Chondrocyte (in vitro differentiated cells): ENCODE data around the gene ATP1A1. TPM values are rescaled to one million over a fixed set of nuclear protein-coding genes. Genes with fewer than 3 reads are reported as not detected.

ENCODE experiments used
- DNase-seq: peaks from one replicate; pipeline ENCODE4 v3.0.0; 2021; ENCODE audit warnings: mixed read lengths, low spot score
- H3K27ac Mint-ChIP-seq: one replicate; pipeline ENCODE4 v1.8.0; 2021; ENCODE audit warnings: mild to moderate bottlenecking, moderate library complexity, mixed read lengths; ENCODE audit not compliant: unreplicated experiment
- H3K27me3 Mint-ChIP-seq: 2 replicates; pipeline ENCODE4 v1.8.0; 2021; ENCODE audit warnings: low read depth, mixed read lengths
- H3K36me3 Mint-ChIP-seq: 2 replicates; pipeline ENCODE4 v1.8.0; 2021; ENCODE audit warnings: low read depth, mixed read lengths
- H3K4me1 Mint-ChIP-seq: 2 replicates; pipeline ENCODE4 v1.8.0; 2021; ENCODE audit warnings: low read depth, mild to moderate bottlenecking, mixed read lengths
- H3K4me3 Mint-ChIP-seq: one replicate; pipeline ENCODE4 v1.8.0; 2021; ENCODE audit warnings: mild to moderate bottlenecking, moderate library complexity, mixed read lengths; ENCODE audit not compliant: unreplicated experiment
- H3K9me3 Mint-ChIP-seq: 2 replicates; pipeline ENCODE4 v1.8.0; 2021; ENCODE audit warnings: low read depth, mixed read lengths
- total RNA-seq: library from RNA; stranded (reverse); gene quantifications from 3 replicates; pipeline ENCODE4 v1.2.1, GENCODE V29; 2021
- TF ChIP-seq, protein P1 (sequence below): fragments of 200-600 bp; sonication (generic); IDR thresholded peaks from 2 replicates; pipeline ENCODE4 v1.5.0; 2021; ENCODE audit warnings: antibody characterized with exemption, mild to moderate bottlenecking, moderate library complexity

ATP1A1 gene
- total RNA-seq, 1 donor from 2014 or later, result 188 TPM

DNA sequence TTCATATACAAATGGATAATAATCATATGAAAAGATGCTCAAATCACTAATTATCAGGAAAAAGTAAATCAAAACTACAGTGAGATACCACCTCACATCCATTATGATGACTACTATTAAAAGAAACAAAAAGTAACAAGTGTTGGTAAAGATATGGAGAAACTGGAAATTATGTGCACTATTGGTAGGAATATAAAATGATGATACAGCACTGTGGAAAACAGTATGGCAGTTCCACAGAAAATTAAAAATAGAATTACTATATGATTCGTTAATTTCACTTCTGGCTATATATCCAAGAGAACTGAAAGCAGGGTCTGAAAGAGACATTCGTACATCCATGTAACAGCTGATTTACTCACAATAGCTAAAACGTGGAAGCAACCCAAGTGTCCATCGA, 21.1 kb upstream of the ATP1A1 start:
- Mint-ChIP-seq H3K36me3 (no peaks in the 10 kb centered on the region), H3K27me3 (peaks cover 1% of the 10 kb centered on the region), H3K27ac (no peak overlapping the region), H3K4me3 (no peak overlapping the region), H3K4me1 (peaks cover 5% of the 10 kb centered on the region), H3K9me3 (peaks cover 9% of the 10 kb centered on the region)
- DNase-seq, result no peak
- TF ChIP-seq, protein P1, sequence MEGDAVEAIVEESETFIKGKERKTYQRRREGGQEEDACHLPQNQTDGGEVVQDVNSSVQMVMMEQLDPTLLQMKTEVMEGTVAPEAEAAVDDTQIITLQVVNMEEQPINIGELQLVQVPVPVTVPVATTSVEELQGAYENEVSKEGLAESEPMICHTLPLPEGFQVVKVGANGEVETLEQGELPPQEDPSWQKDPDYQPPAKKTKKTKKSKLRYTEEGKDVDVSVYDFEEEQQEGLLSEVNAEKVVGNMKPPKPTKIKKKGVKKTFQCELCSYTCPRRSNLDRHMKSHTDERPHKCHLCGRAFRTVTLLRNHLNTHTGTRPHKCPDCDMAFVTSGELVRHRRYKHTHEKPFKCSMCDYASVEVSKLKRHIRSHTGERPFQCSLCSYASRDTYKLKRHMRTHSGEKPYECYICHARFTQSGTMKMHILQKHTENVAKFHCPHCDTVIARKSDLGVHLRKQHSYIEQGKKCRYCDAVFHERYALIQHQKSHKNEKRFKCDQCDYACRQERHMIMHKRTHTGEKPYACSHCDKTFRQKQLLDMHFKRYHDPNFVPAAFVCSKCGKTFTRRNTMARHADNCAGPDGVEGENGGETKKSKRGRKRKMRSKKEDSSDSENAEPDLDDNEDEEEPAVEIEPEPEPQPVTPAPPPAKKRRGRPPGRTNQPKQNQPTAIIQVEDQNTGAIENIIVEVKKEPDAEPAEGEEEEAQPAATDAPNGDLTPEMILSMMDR, result no peak

DNA sequence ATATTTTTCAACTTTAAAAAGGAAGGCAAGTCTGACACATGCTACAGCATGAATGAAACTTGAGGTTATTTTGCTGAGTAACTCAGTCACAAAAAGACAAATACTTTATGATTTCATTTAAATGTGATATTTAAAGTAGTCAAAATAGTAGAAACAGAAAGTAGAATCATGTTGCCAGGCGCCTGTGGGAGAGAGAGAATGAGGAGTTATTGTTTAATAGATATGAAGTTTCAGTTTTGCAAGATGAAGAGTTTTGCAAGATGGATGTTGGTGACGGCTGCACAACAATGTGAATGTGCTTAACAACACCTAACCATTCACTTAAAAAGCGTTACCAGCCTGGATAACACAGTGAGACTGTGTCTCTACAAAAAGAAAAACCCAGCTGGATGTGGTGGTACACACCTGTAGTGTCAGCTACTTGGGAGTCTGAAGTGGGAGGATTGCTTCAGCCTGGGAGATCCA, 20.7 kb upstream of the ATP1A1 start:
- DNase-seq, result no peak
- H3K4me1 Mint-ChIP-seq, result peaks cover 7% of the 10 kb centered on the region
- peaks cover 1% of the 10 kb centered on the region for H3K27me3 Mint-ChIP-seq
- TF ChIP-seq, protein P1, result no peak
- H3K36me3 Mint-ChIP-seq, result no peaks in the 10 kb centered on the region
- peaks cover 9% of the 10 kb centered on the region for H3K9me3 Mint-ChIP-seq
- no peak overlapping the region for H3K4me3 Mint-ChIP-seq
- H3K27ac Mint-ChIP-seq, result no peak overlapping the region

DNA sequence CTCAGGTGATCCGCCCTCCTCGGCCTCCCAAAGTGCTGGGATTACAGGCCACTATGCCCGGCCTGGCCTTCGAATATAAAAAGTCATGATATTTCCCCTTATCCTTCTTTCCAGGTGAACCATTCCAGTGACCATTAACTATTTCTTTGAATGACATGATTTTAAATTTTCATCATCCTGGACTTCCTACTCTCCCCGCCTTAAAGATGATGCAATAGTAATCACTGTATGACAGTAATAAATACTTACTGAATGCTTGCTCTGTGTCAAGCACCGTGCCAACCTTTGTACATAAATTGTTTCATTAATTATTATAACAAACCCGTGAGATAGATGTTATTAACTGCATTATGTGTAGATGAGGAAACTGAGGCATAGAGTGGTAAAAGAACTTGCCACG, 19.9 kb upstream of the ATP1A1 start:
- Mint-ChIP-seq H3K36me3 (no peaks in the 10 kb centered on the region), H3K4me1 (peaks cover 7% of the 10 kb centered on the region), H3K4me3 (no peak overlapping the region), H3K9me3 (peaks cover 5% of the 10 kb centered on the region), H3K27ac (no peak overlapping the region), H3K27me3 (peaks cover 1% of the 10 kb centered on the region)
- TF ChIP-seq, protein P1, result no peak
- DNase-seq, result no peak

DNA sequence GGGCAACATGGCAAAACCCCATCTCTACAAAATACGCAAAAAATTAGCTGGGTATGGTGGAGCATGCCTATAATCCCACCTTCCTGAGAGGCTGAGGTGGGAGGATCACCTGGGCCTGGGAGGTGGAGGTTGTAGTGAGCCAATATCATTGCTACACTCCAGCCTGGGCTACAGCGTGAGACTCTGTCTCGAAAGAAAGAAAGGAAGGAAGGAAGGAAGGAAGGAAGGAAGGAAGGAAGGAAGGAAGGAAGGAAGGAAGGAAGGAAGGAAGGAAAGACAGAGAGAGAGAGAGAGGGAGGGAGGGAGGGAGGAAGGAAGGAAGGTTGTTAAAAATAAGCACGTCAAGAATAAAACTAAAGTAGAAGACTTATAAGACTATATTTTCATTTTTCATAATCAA, 17.0 kb upstream of the ATP1A1 start:
- peaks cover 18% of the 10 kb centered on the region for H3K4me1 Mint-ChIP-seq

DNA sequence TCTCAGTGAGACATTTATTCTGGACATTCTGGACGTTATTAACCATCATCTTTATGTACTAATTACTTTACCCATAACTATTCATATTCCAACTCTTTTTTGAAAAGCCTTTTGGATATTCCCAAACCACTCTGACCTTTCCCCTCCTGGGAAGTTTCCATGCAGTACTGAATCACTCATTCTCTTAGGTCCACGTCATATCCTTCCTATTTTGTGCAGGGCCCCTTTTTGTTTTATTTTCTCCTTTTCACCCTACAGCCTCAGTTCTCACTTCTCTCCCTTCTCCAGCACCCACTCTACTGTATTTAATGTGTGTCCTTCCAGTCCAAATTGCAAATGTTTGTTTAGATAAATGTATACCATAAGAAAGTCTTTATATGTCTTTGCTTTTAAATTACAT, 16.4 kb upstream of the ATP1A1 start:
- TF ChIP-seq, protein P1, result no peak
- Mint-ChIP-seq H3K36me3 (no peaks in the 10 kb centered on the region), H3K4me1 (peaks cover 18% of the 10 kb centered on the region), H3K4me3 (no peak overlapping the region), H3K27me3 (no peaks in the 10 kb centered on the region), H3K27ac (no peak overlapping the region), H3K9me3 (no peaks in the 10 kb centered on the region)
- no peak for DNase-seq

More for the DNA sequence above, 17.0 kb upstream of the ATP1A1 start:
- Mint-ChIP-seq H3K4me3 (no peak overlapping the region), H3K27ac (no peak overlapping the region), H3K36me3 (no peaks in the 10 kb centered on the region), H3K9me3 (no peaks in the 10 kb centered on the region), H3K27me3 (no peaks in the 10 kb centered on the region)
- TF ChIP-seq, protein P1, result no peak
- DNase-seq, result no peak
